Fibroblast of mammary gland (primary cell): Measurements from ENCODE around the gene SLC1A4.

Source experiments
- DNase-seq: peaks from one replicate; pipeline ENCODE4 v3.0.0-alpha.2; 2010; ENCODE audit warnings: low read depth
- H3K4me3 ChIP-seq: 2 replicates; pipeline ENCODE4 v1.5.1; 2011; ENCODE audit warnings: low read depth, mild to moderate bottlenecking, low read length, moderate library complexity; ENCODE audit not compliant: control insufficient read depth
- TF ChIP-seq, protein P1 (sequence below): conservative IDR thresholded peaks from 2 replicates; pipeline ENCODE4 v1.5.1; 2011; ENCODE audit warnings: low read depth, low read length, inconsistent platforms; ENCODE audit not compliant: control insufficient read depth, insufficient read depth

Gene SLC1A4

DNA sequence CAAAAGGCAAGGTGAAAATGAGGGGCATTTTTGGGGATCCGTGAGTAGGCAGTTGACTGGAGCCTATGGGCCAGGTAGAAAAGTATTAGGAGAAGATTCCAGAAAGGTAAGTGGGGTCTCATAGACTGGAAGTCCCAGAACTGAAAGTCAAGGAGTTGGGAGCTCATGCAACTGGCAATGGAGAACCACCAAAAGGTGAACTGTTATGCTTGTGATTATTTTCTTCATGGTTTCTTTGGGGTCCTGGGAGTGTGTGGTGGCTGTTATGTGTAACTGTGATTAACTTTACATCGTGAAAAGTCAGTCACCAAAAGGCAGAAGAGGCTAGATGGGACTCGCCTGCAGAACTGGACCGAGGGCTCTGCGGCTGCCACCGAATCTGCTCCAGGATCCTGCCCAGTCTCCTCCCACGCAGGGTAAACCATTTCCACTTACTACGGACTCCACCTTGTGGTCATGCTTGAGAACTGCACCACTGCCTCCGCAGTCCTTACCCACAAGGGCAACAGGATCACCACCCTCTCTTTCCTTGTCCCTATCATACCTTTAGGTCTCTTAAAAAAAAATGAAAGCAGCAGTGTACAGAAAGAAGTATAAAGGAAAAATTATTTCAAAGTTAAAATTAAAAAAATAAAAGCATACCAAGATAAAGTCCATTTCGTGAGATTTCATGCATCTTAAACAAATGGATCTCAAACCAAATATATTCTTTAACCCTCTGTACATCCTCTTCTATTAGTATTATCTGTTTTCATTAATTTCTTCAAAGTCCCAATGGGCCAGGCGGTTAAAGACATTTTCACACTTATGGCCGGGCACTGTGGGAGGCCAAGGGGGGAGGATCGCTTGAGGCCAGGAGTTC lies 51.4 kb downstream of the SLC1A4 start:
- TF ChIP-seq, protein P1, sequence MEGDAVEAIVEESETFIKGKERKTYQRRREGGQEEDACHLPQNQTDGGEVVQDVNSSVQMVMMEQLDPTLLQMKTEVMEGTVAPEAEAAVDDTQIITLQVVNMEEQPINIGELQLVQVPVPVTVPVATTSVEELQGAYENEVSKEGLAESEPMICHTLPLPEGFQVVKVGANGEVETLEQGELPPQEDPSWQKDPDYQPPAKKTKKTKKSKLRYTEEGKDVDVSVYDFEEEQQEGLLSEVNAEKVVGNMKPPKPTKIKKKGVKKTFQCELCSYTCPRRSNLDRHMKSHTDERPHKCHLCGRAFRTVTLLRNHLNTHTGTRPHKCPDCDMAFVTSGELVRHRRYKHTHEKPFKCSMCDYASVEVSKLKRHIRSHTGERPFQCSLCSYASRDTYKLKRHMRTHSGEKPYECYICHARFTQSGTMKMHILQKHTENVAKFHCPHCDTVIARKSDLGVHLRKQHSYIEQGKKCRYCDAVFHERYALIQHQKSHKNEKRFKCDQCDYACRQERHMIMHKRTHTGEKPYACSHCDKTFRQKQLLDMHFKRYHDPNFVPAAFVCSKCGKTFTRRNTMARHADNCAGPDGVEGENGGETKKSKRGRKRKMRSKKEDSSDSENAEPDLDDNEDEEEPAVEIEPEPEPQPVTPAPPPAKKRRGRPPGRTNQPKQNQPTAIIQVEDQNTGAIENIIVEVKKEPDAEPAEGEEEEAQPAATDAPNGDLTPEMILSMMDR, result peak; percentile 95
- H3K4me3 ChIP-seq, result peak overlapping the region; percentile 14
- DNase-seq, result peak; percentile 85

DNA sequence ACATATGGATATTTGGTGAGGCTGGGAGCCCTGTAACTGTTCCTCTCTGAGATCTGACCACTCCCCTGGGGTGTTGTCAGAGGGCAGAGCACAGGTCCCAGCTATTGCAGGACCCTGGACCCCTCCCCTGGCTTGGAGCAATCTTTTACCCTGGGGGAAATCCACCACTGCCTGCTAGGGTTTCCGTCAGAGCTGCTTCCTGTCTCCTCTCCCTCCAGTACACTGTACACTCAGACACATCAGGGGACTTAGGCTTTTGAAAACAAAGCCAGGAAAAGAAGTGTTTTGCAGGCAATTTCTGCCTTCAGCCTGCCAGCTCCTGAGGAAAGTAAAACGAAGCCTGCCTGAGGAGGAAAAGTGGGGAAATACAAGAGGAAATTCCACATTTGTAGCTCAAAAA lies 53.8 kb downstream of the SLC1A4 start:
- TF ChIP-seq, protein P1, result no peak
- no peak for DNase-seq
- no peak overlapping the region for H3K4me3 ChIP-seq

DNA sequence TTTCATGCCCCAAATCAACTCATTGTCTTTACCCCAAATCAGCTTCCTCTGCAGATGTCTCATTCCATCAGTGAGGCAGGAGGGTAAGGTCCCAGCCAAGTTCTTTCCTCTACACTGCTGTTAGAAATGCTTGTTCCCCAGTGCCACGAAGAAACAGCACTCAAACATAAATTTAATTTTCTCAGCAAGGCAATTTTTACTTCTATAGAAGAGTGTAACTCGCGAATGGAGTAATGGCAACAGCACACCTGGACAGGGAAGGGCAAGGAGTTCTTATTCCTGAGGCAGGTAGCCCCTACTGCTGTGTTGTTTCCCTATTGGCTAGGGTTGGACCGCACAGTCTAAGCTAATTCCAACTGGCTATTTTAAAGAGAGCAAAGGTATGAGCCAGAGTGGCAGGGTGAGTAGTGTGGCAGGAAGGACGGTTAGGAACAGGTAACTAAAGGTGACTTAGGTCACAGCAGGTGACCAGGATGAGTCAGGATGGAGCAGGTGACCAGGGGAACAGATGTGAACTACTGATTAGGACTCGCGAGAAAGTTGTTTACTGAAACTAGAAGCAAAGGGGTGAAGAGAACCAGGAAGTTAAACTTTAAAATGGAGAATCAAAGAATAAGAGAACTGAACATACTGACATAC lies 55.0 kb downstream of the SLC1A4 start:
- no peak for DNase-seq

GRCh38 chr2:65045651-65046050 lies 56.5 kb downstream of the SLC1A4 start:
- peak; percentile 51 for DNase-seq
- no peak overlapping the region for H3K4me3 ChIP-seq
- TF ChIP-seq, protein P1, result no peak

More for the DNA sequence above, 55.0 kb downstream of the SLC1A4 start:
- H3K4me3 ChIP-seq, result no peak overlapping the region
- TF ChIP-seq, protein P1, result no peak

- TF ChIP-seq, protein P1, result no peak
- DNase-seq, result no peak
Measured at GRCh38 chr2:65046633-65047407, 57.6 kb downstream of the SLC1A4 start.

GRCh38 chr2:65049010-65049639 lies 59.9 kb downstream of the SLC1A4 start:
- no peak overlapping the region for H3K4me3 ChIP-seq
- TF ChIP-seq, protein P1, result no peak
- DNase-seq, result no peak

More at GRCh38 chr2:65046633-65047407, 57.6 kb downstream of the SLC1A4 start:
- H3K4me3 ChIP-seq, result no peak overlapping the region
